Fibroblast of pulmonary artery (primary cell): Measurements from ENCODE around the gene HAGH.

Experiments
- DNase-seq: peaks from one replicate; pipeline ENCODE4 v3.0.0-alpha.2; 2010; ENCODE audit warnings: low read depth
- H3K4me3 ChIP-seq: replicated peaks from 2 replicates; pipeline ENCODE4 v1.5.1; 2011; ENCODE audit warnings: low read depth, mild to moderate bottlenecking, control low read depth, low read length, moderate library complexity
- TF ChIP-seq, protein P1 (sequence below): IDR thresholded peaks from 2 replicates; pipeline ENCODE4 v1.5.1; 2011; ENCODE audit warnings: mild to moderate bottlenecking, control low read depth, low read length, inconsistent platforms; ENCODE audit errors: missing control alignments

The HAGH gene

DNA sequence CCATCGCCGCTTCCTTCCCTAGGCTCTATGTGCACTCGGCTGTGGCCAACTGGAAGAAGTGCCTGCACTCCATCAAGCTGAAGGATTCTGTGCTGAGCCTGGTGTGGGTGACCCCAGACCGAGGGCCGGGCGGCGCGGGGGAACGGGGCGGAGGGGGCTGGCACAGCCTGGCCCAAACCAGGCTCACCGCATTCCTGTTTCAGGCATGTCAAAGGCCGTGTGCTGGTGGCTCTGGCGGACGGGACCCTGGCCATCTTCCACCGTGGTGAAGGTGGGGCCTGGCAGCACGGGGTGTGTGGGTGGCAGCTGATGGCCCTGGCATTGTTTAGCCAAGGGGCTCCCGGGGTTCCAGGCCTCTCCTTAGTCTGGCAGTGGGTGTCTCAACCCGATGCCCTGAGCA lies 59.9 kb downstream of the HAGH start:
- DNase-seq: no peak
- TF ChIP-seq, protein P1, sequence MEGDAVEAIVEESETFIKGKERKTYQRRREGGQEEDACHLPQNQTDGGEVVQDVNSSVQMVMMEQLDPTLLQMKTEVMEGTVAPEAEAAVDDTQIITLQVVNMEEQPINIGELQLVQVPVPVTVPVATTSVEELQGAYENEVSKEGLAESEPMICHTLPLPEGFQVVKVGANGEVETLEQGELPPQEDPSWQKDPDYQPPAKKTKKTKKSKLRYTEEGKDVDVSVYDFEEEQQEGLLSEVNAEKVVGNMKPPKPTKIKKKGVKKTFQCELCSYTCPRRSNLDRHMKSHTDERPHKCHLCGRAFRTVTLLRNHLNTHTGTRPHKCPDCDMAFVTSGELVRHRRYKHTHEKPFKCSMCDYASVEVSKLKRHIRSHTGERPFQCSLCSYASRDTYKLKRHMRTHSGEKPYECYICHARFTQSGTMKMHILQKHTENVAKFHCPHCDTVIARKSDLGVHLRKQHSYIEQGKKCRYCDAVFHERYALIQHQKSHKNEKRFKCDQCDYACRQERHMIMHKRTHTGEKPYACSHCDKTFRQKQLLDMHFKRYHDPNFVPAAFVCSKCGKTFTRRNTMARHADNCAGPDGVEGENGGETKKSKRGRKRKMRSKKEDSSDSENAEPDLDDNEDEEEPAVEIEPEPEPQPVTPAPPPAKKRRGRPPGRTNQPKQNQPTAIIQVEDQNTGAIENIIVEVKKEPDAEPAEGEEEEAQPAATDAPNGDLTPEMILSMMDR: no peak
- no peak overlapping the region for H3K4me3 ChIP-seq

DNA sequence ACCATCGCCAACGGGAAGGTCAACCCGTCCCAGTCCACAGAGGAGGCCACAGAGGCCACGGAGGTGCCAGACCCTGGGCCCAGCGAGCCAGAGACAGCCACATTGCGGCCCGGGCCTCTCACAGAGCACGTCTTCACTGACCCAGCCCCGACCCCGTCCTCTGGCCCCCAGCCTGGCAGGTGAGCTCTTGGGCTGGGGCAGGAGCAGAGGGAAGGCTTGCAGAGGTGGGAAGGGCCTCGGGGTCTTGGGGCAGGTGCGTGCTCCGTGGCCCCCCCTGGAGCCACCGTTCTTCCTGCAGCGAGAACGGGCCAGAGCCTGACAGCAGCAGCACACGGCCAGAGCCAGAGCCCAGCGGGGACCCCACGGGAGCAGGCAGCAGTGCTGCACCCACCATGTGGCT lies 60.4 kb downstream of the HAGH start:
- TF ChIP-seq, protein P1: no peak
- no peak overlapping the region for H3K4me3 ChIP-seq
- no peak for DNase-seq

DNA sequence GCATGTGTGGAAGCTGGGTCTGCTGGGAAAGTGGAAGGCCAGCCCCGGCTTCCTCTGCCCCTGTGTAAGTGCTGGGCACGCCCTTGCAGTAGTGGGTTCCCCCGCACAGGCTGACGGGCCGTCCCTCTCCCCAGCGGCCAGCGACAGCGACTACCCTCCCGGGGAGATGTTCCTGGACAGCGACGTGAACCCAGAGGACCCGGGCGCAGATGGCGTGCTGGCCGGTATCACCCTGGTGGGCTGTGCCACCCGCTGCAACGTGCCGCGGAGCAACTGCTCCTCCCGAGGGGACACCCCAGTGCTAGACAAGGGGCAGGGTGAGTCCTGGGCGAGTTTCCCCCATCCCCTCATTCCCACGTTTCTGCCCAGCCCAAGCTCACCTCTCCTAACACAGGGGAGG lies 60.8 kb downstream of the HAGH start:
- no peak for DNase-seq
- no peak overlapping the region for H3K4me3 ChIP-seq
- TF ChIP-seq, protein P1: no peak

DNA sequence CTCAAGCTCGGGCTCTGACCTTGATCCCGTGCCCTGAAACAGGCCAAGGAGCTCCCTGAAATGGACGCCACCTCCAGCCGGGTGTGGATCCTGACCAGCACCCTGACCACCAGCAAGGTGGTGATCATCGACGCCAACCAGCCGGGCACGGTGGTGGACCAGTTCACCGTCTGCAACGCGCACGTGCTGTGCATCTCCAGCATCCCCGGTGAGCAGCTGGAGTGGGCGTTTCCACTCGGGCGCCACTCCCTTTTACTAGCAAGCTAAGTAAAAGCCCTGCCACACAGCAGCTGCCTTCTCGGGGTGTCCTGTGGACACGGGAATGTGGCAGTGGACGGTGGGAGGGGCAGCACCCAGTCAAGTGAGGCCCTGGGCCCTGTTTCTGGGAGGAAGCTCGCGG lies 61.7 kb downstream of the HAGH start:
- no peak for DNase-seq
- H3K4me3 ChIP-seq: no peak overlapping the region
- TF ChIP-seq, protein P1: no peak

DNA sequence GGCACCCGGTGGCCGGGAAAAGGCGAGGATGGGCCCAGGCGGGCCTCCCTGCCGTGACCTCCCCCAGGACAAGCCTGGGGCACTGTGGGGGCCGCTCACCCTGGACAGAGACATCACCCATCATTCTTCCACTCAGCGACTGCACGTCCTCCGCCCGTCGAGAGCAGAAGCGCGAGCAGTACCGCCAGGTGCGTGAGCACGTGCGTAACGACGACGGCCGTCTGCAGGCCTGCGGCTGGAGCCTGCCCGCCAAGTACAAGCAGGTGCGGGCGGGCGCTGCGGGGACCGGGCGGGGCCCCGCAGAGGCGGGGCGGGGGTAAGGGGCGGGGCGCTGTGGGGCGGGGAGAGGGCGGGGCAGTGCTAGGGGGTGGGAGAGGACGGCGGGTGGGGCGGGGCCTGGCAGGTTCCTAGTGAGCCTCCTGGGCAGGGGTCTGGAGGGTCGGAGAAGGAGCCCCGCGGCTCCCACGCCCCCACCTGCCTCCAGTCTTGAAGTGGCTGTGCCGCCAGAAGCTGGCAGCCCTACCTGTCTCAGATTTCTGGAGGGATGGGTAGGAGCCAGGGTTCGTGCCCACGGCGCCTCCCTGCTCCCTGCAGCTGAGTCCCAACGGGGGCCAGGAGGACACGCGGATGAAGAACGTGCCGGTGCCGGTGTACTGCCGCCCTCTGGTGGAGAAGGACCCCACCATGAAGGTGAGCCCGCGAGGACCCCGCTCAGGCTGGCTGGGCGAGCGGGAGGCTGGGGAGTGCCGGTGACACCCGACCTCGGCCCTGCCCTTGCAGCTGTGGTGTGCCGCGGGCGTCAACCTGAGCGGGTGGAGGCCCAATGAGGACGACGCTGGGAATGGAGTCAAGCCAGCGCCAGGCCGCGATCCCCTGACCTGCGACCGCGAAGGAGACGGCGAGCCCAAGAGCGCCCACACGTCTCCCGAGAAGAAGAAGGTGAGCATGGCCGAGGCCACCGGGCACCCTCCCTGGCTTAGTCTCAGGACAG lies 62.8 kb downstream of the HAGH start:
- H3K4me3 ChIP-seq: no peak overlapping the region
- DNase-seq: no peak
- TF ChIP-seq, protein P1: peak; percentile 29

DNA sequence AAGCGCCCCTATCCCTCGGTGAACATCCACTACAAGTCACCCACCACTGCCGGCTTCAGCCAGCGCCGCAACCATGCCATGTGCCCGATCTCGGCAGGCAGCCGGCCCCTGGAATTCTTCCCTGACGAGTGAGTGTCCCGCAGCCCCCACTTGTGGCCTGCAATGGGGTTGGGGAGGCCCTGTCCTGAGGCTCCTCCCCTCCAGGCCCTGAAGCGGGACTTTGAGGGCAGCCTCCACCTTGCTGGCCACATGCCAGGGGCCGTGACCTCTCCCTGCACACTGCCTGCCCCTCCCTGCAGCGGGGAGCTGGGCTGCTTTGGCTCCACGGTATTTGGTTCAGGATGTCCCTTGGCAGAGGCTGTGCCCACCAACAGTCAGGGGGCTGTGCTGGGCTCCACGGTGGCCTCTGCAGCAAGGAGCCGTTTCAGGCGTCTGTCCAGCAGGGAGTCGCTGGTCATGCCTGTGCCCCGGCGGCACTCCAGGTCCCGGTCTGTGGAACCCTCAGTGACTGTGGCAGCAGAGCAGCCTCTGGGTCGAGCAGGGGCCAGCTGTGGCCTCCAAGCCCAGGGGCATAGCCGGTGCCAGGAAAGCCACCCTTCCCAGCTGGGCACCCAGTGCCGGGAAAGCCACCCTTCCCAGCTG lies 63.6 kb downstream of the HAGH start:
- TF ChIP-seq, protein P1: no peak
- no peak for DNase-seq
- H3K4me3 ChIP-seq: no peak overlapping the region
